Measurements from ENCODE around the gene TCEAL9. TPM values are rescaled to one million over a fixed set of nuclear protein-coding genes. Genes with fewer than 3 reads are reported as not detected.

The TCEAL9 gene
- total and polyA plus RNA-seq, 8 donors = 16.1 to 185 (median 75.2) TPM

GRCh38 chrX:103397707-103398106, 41.4 kb downstream of the TCEAL9 start:
- TF ChIP-seq, protein P1, sequence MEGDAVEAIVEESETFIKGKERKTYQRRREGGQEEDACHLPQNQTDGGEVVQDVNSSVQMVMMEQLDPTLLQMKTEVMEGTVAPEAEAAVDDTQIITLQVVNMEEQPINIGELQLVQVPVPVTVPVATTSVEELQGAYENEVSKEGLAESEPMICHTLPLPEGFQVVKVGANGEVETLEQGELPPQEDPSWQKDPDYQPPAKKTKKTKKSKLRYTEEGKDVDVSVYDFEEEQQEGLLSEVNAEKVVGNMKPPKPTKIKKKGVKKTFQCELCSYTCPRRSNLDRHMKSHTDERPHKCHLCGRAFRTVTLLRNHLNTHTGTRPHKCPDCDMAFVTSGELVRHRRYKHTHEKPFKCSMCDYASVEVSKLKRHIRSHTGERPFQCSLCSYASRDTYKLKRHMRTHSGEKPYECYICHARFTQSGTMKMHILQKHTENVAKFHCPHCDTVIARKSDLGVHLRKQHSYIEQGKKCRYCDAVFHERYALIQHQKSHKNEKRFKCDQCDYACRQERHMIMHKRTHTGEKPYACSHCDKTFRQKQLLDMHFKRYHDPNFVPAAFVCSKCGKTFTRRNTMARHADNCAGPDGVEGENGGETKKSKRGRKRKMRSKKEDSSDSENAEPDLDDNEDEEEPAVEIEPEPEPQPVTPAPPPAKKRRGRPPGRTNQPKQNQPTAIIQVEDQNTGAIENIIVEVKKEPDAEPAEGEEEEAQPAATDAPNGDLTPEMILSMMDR (IDR thresholded peaks at IDR 0.05) = no peak
- TF ChIP-seq POLR2AphosphoS5 (IDR thresholded peaks at IDR 0.05) (no peak), POLR2A (IDR thresholded peaks at IDR 0.05) (no peak), EP300 (IDR thresholded peaks at IDR 0.05) (no peak)
- Histone ChIP-seq H3K9me3 (no peaks in the 10 kb centered on the region), H3K27ac (no peak overlapping the region), H3K4me1 (no peaks in the 10 kb centered on the region), H3K4me3 (no peak overlapping the region), H3K27me3 (peaks cover 0 to 3% (median 0%) of the 10 kb centered on the region in 3 donors), H3K36me3 (no peaks in the 10 kb centered on the region)
- no peak for DNase-seq
- intact Hi-C loops (cut with DNase I; ENCODE audit: low total_unique reads) = no loop called here
- WGBS, 5 donors = 71 to 83% (median 72%) methylated on average over 4 of the region's 4 CpGs

- 13 to 31% (median 20%) methylated on average over 1 of the region's 1 CpG for WGBS, 5 donors
- no peaks in the 10 kb centered on the region for H3K9me3 ChIP-seq
- H3K36me3 ChIP-seq = no peaks in the 10 kb centered on the region
- no peak overlapping the region for H3K4me3 ChIP-seq
- no peak for DNase-seq
- TF ChIP-seq, protein P1 (IDR thresholded peaks at IDR 0.05) = no peak
- TF ChIP-seq POLR2AphosphoS5 (IDR thresholded peaks at IDR 0.05) (no peak), EP300 (IDR thresholded peaks at IDR 0.05) (no peak), POLR2A (IDR thresholded peaks at IDR 0.05) (no peak)
- H3K27me3 ChIP-seq = peaks cover 0 to 3% (median 0%) of the 10 kb centered on the region in 3 donors
- H3K4me1 ChIP-seq = no peaks in the 10 kb centered on the region
- intact Hi-C loops (cut with DNase I; ENCODE audit: low total_unique reads) = no loop called here
- no peak overlapping the region for H3K27ac ChIP-seq
Observed at GRCh38 chrX:103398421-103398864, 42.1 kb downstream of the TCEAL9 start.

- WGBS, 5 donors = 19 to 37% (median 29%) methylated on average over 1 of the region's 1 CpG
- Histone ChIP-seq H3K27ac (no peak overlapping the region), H3K4me1 (peaks cover 0 to 4% (median 0%) of the 10 kb centered on the region in 4 donors), H3K36me3 (no peaks in the 10 kb centered on the region), H3K27me3 (peaks cover 0 to 3% (median 0%) of the 10 kb centered on the region in 3 donors), H3K4me3 (no peak overlapping the region), H3K9me3 (no peaks in the 10 kb centered on the region)
- no peak for TF ChIP-seq POLR2AphosphoS5 (IDR thresholded peaks at IDR 0.05)
- intact Hi-C loops (cut with DNase I; ENCODE audit: low total_unique reads) = no loop called here
- no peak for DNase-seq
Observed at GRCh38 chrX:103399744-103400143, 43.4 kb downstream of the TCEAL9 start.

DNA sequence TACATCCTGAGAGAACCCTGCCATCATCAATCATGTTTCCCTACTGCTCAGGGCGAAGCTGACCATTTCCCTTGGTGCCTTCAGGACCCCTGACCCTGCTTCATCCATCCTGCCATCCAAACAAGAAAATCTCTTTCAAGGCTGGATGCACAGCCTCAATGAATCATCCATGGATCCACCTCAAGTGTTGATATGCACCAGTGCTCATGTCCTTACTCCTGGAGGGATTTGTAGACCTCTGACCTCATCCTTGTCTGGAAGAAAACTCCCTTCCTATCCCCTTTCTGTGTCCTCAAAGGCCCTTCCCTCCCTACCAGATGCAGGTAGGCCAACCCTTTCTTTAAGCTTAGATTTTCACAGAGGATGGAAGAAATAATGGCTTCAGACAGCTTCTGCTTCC, 44.6 kb downstream of the TCEAL9 start:
- H3K27me3 ChIP-seq = peaks cover 0 to 3% (median 0%) of the 10 kb centered on the region in 3 donors

More for the DNA sequence above, 44.6 kb downstream of the TCEAL9 start:
- peaks cover 0 to 11% (median 0%) of the 10 kb centered on the region in 4 donors for H3K4me1 ChIP-seq
- intact Hi-C loops (cut with DNase I; ENCODE audit: low total_unique reads) = no loop called here
- H3K36me3 ChIP-seq = no peaks in the 10 kb centered on the region
- TF ChIP-seq POLR2AphosphoS5 (IDR thresholded peaks at IDR 0.05) (no peak), POLR2A (IDR thresholded peaks at IDR 0.05) (no peak), EP300 (IDR thresholded peaks at IDR 0.05) (no peak)
- TF ChIP-seq, protein P1 (IDR thresholded peaks at IDR 0.05) = no peak
- WGBS, 5 donors = 48 to 69% (median 50%) methylated on average over 1 of the region's 1 CpG
- no peak overlapping the region for H3K27ac ChIP-seq
- no peaks in the 10 kb centered on the region for H3K9me3 ChIP-seq
- no peak for DNase-seq
- H3K4me3 ChIP-seq = no peak overlapping the region

All from stomach (tissue), 9 donors.